HG03064 (cell line): ENCODE results near the gene BBS9.

ENCODE experiments used
- ATAC-seq: cut with Tn5 transposase; IDR thresholded peaks from one replicate; pipeline ENCODE4 v1.9.1; 2021; ENCODE audit warnings: low read depth; ENCODE audit not compliant: unreplicated experiment

Gene BBS9

DNA sequence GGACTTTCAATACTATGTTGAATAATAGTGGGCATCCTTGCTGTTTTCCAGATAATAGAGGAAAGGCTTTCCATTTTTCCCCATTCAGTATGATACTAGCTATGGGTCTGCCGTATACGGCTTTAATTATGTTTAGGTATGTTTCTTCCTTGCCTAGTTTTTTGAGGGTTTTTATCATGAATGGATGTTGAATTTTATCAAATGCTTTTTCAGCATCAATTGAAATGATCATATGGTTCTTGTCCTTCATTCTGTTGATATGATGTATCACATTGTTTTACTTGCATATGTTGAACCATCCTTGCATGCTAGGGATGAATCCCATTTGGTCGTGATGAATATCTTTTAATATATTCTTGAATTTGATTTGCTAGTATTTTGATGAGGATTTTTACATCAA lies 11.0 kb upstream of the BBS9 start:
- no peak for ATAC-seq

- ATAC-seq: no peak
These were observed 2.3 kb upstream of the BBS9 start for GRCh38 chr7:33127085-33127484.

- no peak for ATAC-seq
These were observed 754 bp upstream of the BBS9 start for GRCh38 chr7:33128631-33128989.

DNA sequence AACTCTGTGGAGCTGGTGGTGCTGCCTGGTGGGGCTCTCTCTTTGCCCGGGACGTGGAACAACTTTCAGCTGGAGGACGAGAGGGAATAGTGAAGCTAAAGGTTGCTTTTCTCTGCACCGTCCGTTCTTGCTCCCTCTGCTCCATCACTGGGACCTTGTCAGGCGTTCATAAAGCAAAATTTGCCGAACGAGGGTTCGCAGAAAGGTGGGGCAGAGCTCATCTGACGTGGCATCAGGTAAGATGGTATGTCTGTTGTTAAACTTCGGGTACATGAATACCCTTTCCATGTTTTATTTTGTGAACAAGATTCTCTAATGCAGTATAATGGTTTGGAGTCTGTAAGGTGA lies 416 bp downstream of the BBS9 start:
- ATAC-seq: no peak

GRCh38 chr7:33130184-33130583 lies 820 bp downstream of the BBS9 start:
- no peak for ATAC-seq

GRCh38 chr7:33137103-33137502 lies 7.7 kb downstream of the BBS9 start:
- ATAC-seq: no peak

GRCh38 chr7:33142585-33142984 lies 13.2 kb downstream of the BBS9 start:
- no peak for ATAC-seq

- ATAC-seq: no peak
These were observed 14.8 kb downstream of the BBS9 start for GRCh38 chr7:33143996-33144718.

- no peak for ATAC-seq
These were observed 15.8 kb downstream of the BBS9 start for GRCh38 chr7:33145156-33145555.

- ATAC-seq: no peak
These were observed 22.7 kb downstream of the BBS9 start for GRCh38 chr7:33152087-33152486.

GRCh38 chr7:33155811-33156210 lies 26.4 kb downstream of the BBS9 start:
- no peak for ATAC-seq

DNA sequence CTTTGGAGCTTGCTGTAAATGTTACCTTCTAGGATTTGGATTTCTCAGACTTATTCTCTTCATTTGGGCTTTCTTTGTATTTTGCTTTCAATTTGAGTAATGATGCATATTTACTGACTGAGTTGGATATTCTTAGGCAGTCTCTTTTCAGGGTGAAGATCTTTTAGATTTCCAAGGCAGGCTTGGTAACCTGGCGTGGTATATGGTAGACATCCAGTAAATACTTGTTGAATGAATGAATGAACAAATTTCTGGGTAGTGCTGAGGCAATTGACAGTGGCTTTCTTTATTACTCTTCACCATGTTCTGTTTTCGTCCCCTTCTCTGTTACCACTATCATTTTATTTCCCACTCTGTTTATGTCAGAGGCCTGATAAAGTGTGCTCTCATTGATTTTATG lies 27.1 kb downstream of the BBS9 start:
- ATAC-seq: no peak

GRCh38 chr7:33157311-33157710 lies 27.9 kb downstream of the BBS9 start:
- ATAC-seq: no peak

DNA sequence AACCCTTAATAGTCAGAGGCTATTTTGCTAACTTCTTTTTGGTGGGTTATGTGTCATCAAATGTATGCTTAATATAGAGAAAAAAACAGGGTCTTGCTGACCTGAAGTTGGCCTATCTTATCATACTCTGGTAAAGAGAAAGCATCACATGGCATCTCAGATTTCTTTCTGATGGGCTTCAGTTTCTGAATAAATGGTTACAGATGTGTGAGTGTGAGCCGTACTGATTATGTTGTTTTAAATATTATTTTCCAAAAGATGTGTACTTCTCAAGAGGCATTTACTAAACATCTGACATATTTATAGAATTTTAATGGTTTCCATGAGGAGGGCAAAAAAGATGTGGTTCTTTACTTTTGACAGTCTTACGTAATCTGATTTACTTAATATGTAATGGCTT lies 28.4 kb downstream of the BBS9 start:
- no peak for ATAC-seq

- no peak for ATAC-seq
These were observed 48.5 kb downstream of the BBS9 start for GRCh38 chr7:33177876-33178275.

GRCh38 chr7:33179519-33179918 lies 50.2 kb downstream of the BBS9 start:
- no peak for ATAC-seq

GRCh38 chr7:33183504-33183903 lies 54.1 kb downstream of the BBS9 start:
- ATAC-seq: no peak

DNA sequence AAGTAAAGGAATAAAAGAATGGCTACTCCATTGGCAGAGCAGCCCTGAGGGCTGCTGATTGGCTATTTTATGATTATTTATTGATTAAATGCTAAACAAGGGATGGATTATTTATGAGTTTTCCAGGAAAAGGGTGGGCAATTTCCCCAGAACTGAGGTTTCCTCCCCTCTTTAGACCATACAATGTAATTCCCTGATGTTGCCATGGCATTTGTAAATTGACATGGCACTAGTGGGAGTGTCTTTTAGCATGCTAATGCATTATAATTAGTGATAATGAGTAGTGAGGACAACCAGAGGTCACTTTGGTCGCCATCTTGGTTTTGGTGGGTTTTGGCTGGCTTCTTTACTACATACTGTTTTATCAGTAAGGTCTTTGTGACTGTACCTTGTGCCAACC lies 55.5 kb downstream of the BBS9 start:
- ATAC-seq: no peak

GRCh38 chr7:33185786-33186185 lies 56.4 kb downstream of the BBS9 start:
- ATAC-seq: no peak

DNA sequence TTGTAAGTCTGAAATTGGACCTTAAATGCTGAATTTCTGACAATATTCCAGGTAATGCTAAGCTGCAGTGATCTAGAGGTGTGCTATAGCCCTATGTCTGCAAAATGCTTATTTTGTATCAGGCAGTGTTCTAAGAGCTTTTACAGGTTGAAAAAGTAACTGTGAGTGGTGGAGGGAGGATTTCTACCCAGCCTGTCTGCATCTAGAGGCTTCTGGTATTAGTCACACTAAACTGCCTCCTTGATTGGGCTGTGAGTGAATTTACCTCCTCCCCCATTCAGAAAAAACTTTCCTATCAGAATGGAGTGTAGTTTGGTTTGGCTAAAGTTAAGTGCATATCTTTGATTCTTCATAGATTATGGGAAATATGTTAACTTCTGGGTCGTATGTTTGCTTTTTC lies 56.8 kb downstream of the BBS9 start:
- no peak for ATAC-seq

DNA sequence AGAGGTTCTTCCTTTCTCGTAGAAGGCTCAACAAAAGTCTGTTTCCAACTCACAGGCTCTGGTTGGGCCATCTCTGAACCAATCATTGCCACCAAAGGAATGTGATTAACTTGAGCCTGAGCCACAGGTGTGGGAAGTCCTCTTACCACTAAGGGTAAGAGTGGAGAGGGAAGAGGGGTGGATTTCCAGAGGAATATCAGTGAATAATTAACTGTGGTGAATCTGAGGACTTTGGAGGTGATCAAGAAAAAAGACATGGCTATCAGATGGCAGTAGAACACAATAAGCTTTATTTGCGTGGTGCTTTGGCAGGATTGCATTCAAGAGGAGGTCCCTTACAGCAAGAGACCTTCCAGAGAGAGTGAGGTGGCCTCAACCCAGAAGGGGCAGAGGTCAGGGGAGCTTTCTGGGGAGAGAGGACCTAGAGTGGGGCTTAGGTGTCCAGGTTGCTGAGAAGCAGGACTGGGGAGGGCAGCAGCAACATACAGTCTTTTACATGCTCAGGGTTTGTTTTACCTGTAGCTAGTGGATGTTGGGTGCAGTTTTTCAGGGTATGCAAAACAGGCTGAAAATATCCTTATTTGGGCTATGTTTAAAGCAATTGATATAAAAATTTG lies 61.4 kb downstream of the BBS9 start:
- ATAC-seq: no peak

DNA sequence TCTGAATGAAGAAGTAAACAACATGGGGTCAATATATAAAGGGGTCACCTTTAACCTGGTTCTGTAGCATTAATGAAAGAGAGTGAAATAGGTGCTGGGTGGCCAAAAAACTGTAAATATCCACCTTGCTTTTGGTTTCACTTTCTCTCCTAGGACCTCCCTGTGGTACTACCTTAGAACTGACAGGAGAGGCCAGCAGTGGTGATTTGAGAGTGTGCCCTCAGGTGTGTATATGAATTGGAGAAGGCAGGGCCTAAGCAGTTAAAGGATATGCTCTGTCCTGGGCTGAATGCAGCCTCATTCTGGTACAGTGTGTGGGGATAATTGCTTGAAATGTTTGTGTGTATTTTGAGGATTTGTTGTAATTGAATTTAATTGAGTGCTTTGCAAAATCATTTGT lies 62.0 kb downstream of the BBS9 start:
- peak; percentile 73 for ATAC-seq
